Measurements from ENCODE around the gene HGS. TPM values are rescaled to one million over a fixed set of nuclear protein-coding genes. Genes with fewer than 3 reads are reported as not detected.

HGS gene
- total and polyA plus RNA-seq, 2 of the 13 experiments (the other 11 are each of a cell fraction or from before 2014, with no cell fraction given): 73.3 to 78.1 TPM

DNA sequence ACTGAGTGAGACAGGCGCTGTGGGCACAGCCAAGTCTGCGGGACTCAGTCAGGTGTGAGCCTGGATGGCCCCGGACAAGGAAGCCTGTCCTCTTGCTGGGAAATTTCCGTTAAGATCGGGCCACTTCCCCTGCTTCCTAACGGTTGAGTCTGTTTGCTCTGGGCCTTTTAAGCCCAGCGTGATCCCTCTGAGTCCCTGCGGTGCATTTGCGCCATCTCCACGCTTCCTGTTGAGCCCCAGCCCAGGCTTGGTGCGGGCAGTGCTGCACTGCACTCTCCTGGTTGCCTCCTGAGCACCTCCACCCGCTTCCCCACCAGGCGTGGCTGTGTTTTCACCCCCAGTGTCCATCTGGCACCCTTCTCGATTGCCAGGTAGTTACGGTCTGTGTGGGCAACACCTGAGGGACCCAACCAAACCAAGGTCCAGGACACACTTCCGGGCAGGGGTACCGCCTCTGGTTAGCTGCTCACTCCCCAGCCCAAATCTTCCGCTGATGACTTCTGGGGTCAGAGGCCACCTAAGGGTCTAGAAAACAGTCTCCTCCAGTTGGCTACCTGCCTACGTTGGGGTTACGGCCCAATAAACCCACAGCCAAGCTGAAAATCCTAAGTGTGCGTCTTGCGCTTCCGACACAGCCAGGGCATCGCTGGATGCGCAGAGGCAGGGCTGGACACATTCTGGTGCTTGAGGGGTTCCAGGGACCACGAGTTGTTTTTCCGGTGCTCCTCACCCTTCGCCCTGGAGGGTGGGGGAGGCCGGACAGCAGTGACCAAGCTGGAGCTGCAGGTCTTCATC is 26.9 kb downstream of the HGS start (continued):
- TF ChIP-seq, protein P1, sequence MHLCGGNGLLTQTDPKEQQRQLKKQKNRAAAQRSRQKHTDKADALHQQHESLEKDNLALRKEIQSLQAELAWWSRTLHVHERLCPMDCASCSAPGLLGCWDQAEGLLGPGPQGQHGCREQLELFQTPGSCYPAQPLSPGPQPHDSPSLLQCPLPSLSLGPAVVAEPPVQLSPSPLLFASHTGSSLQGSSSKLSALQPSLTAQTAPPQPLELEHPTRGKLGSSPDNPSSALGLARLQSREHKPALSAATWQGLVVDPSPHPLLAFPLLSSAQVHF (CRISPR knock-in tag; IDR thresholded peaks at IDR 0.05): no peak
- TF ChIP-seq SIX4 (CRISPR knock-in tag; IDR thresholded peaks at IDR 0.05): no peak
- TF ChIP-seq, protein P2, sequence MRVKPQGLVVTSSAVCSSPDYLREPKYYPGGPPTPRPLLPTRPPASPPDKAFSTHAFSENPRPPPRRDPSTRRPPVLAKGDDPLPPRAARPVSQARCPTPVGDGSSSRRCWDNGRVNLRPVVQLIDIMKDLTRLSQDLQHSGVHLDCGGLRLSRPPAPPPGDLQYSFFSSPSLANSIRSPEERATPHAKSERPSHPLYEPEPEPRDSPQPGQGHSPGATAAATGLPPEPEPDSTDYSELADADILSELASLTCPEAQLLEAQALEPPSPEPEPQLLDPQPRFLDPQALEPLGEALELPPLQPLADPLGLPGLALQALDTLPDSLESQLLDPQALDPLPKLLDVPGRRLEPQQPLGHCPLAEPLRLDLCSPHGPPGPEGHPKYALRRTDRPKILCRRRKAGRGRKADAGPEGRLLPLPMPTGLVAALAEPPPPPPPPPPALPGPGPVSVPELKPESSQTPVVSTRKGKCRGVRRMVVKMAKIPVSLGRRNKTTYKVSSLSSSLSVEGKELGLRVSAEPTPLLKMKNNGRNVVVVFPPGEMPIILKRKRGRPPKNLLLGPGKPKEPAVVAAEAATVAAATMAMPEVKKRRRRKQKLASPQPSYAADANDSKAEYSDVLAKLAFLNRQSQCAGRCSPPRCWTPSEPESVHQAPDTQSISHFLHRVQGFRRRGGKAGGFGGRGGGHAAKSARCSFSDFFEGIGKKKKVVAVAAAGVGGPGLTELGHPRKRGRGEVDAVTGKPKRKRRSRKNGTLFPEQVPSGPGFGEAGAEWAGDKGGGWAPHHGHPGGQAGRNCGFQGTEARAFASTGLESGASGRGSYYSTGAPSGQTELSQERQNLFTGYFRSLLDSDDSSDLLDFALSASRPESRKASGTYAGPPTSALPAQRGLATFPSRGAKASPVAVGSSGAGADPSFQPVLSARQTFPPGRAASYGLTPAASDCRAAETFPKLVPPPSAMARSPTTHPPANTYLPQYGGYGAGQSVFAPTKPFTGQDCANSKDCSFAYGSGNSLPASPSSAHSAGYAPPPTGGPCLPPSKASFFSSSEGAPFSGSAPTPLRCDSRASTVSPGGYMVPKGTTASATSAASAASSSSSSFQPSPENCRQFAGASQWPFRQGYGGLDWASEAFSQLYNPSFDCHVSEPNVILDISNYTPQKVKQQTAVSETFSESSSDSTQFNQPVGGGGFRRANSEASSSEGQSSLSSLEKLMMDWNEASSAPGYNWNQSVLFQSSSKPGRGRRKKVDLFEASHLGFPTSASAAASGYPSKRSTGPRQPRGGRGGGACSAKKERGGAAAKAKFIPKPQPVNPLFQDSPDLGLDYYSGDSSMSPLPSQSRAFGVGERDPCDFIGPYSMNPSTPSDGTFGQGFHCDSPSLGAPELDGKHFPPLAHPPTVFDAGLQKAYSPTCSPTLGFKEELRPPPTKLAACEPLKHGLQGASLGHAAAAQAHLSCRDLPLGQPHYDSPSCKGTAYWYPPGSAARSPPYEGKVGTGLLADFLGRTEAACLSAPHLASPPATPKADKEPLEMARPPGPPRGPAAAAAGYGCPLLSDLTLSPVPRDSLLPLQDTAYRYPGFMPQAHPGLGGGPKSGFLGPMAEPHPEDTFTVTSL (CRISPR knock-in tag; IDR thresholded peaks at IDR 0.05; ENCODE audit: borderline replicate concordance): no peak
- no peak; the same call in 1 of the 2 replicates for TF ChIP-seq ZNF605 (CRISPR knock-in tag; IDR thresholded peaks at IDR 0.05)
- TF ChIP-seq, protein P3, sequence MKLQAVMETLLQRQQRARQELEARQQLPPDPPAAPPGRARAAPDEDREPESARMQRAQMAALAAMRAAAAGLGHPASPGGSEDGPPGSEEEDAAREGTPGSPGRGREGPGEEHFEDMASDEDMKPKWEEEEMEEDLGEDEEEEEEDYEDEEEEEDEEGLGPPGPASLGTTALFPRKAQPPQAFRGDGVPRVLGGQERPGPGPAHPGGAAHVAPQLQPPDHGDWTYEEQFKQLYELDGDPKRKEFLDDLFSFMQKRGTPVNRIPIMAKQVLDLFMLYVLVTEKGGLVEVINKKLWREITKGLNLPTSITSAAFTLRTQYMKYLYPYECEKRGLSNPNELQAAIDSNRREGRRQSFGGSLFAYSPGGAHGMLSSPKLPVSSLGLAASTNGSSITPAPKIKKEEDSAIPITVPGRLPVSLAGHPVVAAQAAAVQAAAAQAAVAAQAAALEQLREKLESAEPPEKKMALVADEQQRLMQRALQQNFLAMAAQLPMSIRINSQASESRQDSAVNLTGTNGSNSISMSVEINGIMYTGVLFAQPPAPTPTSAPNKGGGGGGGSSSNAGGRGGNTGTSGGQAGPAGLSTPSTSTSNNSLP (IDR thresholded peaks at IDR 0.05; ENCODE audit: low read depth, low read length): no peak
- no peak for TF ChIP-seq SOX6 (IDR thresholded peaks at IDR 0.05)
- no peak; the same call in 1 of the 2 replicates for TF ChIP-seq SOX6 (CRISPR knock-in tag; IDR thresholded peaks at IDR 0.05)
- TF ChIP-seq ZNF558 (CRISPR knock-in tag; IDR thresholded peaks at IDR 0.05; ENCODE audit: borderline replicate concordance): no peak
- TF ChIP-seq NRL (CRISPR knock-in tag; IDR thresholded peaks at IDR 0.05; ENCODE audit: borderline replicate concordance): no peak; the same call in 1 of the 2 replicates
- TF ChIP-seq, protein P4, sequence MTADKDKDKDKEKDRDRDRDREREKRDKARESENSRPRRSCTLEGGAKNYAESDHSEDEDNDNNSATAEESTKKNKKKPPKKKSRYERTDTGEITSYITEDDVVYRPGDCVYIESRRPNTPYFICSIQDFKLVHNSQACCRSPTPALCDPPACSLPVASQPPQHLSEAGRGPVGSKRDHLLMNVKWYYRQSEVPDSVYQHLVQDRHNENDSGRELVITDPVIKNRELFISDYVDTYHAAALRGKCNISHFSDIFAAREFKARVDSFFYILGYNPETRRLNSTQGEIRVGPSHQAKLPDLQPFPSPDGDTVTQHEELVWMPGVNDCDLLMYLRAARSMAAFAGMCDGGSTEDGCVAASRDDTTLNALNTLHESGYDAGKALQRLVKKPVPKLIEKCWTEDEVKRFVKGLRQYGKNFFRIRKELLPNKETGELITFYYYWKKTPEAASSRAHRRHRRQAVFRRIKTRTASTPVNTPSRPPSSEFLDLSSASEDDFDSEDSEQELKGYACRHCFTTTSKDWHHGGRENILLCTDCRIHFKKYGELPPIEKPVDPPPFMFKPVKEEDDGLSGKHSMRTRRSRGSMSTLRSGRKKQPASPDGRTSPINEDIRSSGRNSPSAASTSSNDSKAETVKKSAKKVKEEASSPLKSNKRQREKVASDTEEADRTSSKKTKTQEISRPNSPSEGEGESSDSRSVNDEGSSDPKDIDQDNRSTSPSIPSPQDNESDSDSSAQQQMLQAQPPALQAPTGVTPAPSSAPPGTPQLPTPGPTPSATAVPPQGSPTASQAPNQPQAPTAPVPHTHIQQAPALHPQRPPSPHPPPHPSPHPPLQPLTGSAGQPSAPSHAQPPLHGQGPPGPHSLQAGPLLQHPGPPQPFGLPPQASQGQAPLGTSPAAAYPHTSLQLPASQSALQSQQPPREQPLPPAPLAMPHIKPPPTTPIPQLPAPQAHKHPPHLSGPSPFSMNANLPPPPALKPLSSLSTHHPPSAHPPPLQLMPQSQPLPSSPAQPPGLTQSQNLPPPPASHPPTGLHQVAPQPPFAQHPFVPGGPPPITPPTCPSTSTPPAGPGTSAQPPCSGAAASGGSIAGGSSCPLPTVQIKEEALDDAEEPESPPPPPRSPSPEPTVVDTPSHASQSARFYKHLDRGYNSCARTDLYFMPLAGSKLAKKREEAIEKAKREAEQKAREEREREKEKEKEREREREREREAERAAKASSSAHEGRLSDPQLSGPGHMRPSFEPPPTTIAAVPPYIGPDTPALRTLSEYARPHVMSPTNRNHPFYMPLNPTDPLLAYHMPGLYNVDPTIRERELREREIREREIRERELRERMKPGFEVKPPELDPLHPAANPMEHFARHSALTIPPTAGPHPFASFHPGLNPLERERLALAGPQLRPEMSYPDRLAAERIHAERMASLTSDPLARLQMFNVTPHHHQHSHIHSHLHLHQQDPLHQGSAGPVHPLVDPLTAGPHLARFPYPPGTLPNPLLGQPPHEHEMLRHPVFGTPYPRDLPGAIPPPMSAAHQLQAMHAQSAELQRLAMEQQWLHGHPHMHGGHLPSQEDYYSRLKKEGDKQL (CRISPR knock-in tag; IDR thresholded peaks at IDR 0.05; ENCODE audit: low read depth): no peak
- TF ChIP-seq, protein P5, sequence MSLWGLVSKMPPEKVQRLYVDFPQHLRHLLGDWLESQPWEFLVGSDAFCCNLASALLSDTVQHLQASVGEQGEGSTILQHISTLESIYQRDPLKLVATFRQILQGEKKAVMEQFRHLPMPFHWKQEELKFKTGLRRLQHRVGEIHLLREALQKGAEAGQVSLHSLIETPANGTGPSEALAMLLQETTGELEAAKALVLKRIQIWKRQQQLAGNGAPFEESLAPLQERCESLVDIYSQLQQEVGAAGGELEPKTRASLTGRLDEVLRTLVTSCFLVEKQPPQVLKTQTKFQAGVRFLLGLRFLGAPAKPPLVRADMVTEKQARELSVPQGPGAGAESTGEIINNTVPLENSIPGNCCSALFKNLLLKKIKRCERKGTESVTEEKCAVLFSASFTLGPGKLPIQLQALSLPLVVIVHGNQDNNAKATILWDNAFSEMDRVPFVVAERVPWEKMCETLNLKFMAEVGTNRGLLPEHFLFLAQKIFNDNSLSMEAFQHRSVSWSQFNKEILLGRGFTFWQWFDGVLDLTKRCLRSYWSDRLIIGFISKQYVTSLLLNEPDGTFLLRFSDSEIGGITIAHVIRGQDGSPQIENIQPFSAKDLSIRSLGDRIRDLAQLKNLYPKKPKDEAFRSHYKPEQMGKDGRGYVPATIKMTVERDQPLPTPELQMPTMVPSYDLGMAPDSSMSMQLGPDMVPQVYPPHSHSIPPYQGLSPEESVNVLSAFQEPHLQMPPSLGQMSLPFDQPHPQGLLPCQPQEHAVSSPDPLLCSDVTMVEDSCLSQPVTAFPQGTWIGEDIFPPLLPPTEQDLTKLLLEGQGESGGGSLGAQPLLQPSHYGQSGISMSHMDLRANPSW (CRISPR knock-in tag; IDR thresholded peaks at IDR 0.05; ENCODE audit: borderline replicate concordance): no peak
